ENCODE measurements around the gene AK4.
"Not testable (repeated sequence)": the region's sequence is repeated elsewhere in the genome, so short reads cannot be mapped to it uniquely, and the experiment has no call there.

The AK4 gene

GRCh38 chr1:65151641-65152040, 3.6 kb downstream of the AK4 start:
- DNase-seq = no peak

- DNase-seq = no peak
These were observed 5.6 kb downstream of the AK4 start for GRCh38 chr1:65153635-65154034.

GRCh38 chr1:65156910-65157545, 9.0 kb downstream of the AK4 start:
- DNase-seq = no peak

- no peak for DNase-seq
These were observed 9.5 kb downstream of the AK4 start for GRCh38 chr1:65157546-65157941.

- not testable (repeated sequence) for DNase-seq
These were observed 11.3 kb downstream of the AK4 start for GRCh38 chr1:65159291-65159688.

- DNase-seq = no peak
These were observed 12.0 kb downstream of the AK4 start for GRCh38 chr1:65159801-65160523.

- DNase-seq = no peak
These were observed 15.3 kb downstream of the AK4 start for GRCh38 chr1:65163201-65163805.

GRCh38 chr1:65164101-65164500, 16.1 kb downstream of the AK4 start:
- DNase-seq = not testable (repeated sequence)

GRCh38 chr1:65164633-65165032, 16.6 kb downstream of the AK4 start:
- DNase-seq = no peak

GRCh38 chr1:65165269-65165993, 17.4 kb downstream of the AK4 start:
- no peak for DNase-seq

- DNase-seq = no peak
These were observed 18.7 kb downstream of the AK4 start for GRCh38 chr1:65166572-65167305.

- DNase-seq = no peak
These were observed 19.7 kb downstream of the AK4 start for GRCh38 chr1:65167586-65168242.

- no peak for DNase-seq
These were observed 20.9 kb downstream of the AK4 start for GRCh38 chr1:65168867-65169266.

- no peak for DNase-seq
These were observed 22.6 kb downstream of the AK4 start for GRCh38 chr1:65170511-65171142.

- DNase-seq = no peak
These were observed 25.1 kb downstream of the AK4 start for GRCh38 chr1:65172936-65173690.

GRCh38 chr1:65174585-65174984, 26.6 kb downstream of the AK4 start:
- no peak for DNase-seq

- no peak for DNase-seq
These were observed 27.4 kb downstream of the AK4 start for GRCh38 chr1:65175171-65176055.

GRCh38 chr1:65176056-65176450, 28.1 kb downstream of the AK4 start:
- DNase-seq = no peak

GRCh38 chr1:65176591-65176990, 28.6 kb downstream of the AK4 start:
- DNase-seq = no peak

GRCh38 chr1:65177457-65177856, 29.5 kb downstream of the AK4 start:
- no peak for DNase-seq

All from activated naive CD4-positive, alpha-beta T cell treated with anti-CD3 and anti-CD28 coated beads, Interleukin-2, amount 50 U/mL, for 16 hours (primary cell).